Hepatocyte (in vitro differentiated cells): ENCODE data around the gene CAAP1. TPM values are rescaled to one million over a fixed set of nuclear protein-coding genes. Genes with fewer than 3 reads are reported as not detected.
"Not testable (repeated sequence)": the region's sequence is repeated elsewhere in the genome, so short reads cannot be mapped to it uniquely, and the experiment has no call there.

Experiments used
- DNase-seq: peaks from one replicate; pipeline ENCODE4 v3.0.0-alpha.2; 2016; ENCODE audit warnings: low spot score
- H2AFZ ChIP-seq: fragments of 200-600 bp; sonication (generic); 2 replicates; pipeline ENCODE4 v1.6.0; 2016; ENCODE audit warnings: antibody characterized with exemption, mild to moderate bottlenecking
- H3K27ac ChIP-seq: fragments of 200-600 bp; sonication (generic); 2 replicates; pipeline ENCODE4 v1.5.1; 2016; ENCODE audit warnings: mild to moderate bottlenecking
- H3K27me3 ChIP-seq: fragments of 200-600 bp; sonication (generic); 2 replicates; pipeline ENCODE4 v1.6.1; 2016
- H3K36me3 ChIP-seq: fragments of 200-600 bp; sonication (generic); replicated peaks from 2 replicates; pipeline ENCODE4 v1.5.1; 2016; ENCODE audit warnings: low read depth; ENCODE audit not compliant: insufficient read depth
- H3K4me1 ChIP-seq: fragments of 200-600 bp; sonication (generic); 2 replicates; pipeline ENCODE4 v1.5.1; 2016; ENCODE audit warnings: mild to moderate bottlenecking, moderate library complexity; ENCODE audit not compliant: insufficient read depth
- H3K4me2 ChIP-seq: fragments of 200-600 bp; sonication (generic); 2 replicates; pipeline ENCODE4 v1.6.0; 2016
- H3K4me3 ChIP-seq: fragments of 200-600 bp; sonication (generic); 2 replicates; pipeline ENCODE4 v1.5.1; 2016; ENCODE audit warnings: mild to moderate bottlenecking
- H3K79me2 ChIP-seq: fragments of 200-600 bp; sonication (generic); 2 replicates; pipeline ENCODE4 v1.6.0; 2017; ENCODE audit warnings: mild to moderate bottlenecking
- H3K9me2 ChIP-seq: fragments of 200-600 bp; sonication (generic); replicated peaks from 2 replicates; pipeline ENCODE4 v1.6.0; 2017; ENCODE audit warnings: mild to moderate bottlenecking; ENCODE audit not compliant: insufficient read depth
- H3K9me3 ChIP-seq: fragments of 200-600 bp; sonication (generic); 2 replicates; pipeline ENCODE4 v1.5.1; 2016; ENCODE audit warnings: low read depth, mild to moderate bottlenecking
- H4K20me1 ChIP-seq: fragments of 200-600 bp; sonication (generic); 2 replicates; pipeline ENCODE4 v1.6.0; 2016; ENCODE audit warnings: mild to moderate bottlenecking; ENCODE audit not compliant: insufficient read depth, poor library complexity, severe bottlenecking
- CTCF ChIP-seq: fragments of 200-600 bp; sonication (generic); IDR thresholded peaks from 2 replicates; pipeline ENCODE4 v1.5.1; 2016; ENCODE audit warnings: antibody characterized with exemption, mild to moderate bottlenecking; ENCODE audit not compliant: poor library complexity
- EZH2 ChIP-seq: fragments of 200-600 bp; sonication (generic); IDR thresholded peaks from 2 replicates; pipeline ENCODE4 v1.6.1; 2016; ENCODE audit warnings: antibody characterized with exemption, mild to moderate bottlenecking, borderline replicate concordance
- EZH2phosphoT487 ChIP-seq: fragments of 200-600 bp; sonication (generic); IDR thresholded peaks from one replicate; pipeline ENCODE4 v1.6.1; 2018; ENCODE audit warnings: antibody characterized with exemption, mild to moderate bottlenecking, low read depth, moderate library complexity; ENCODE audit not compliant: unreplicated experiment, severe bottlenecking
- WGBS: methylation state at CpG from one replicate; pipeline ENCODE4 v1.1.6; 2016; ENCODE audit warnings: low lambda C conversion rate; ENCODE audit errors: missing lambda C conversion rate; 5-methylcytosine and 5-hydroxymethylcytosine counted together
- polyA plus RNA-seq: library from polyadenylated mRNA; unstranded; fragments of >200 nt; fragmentation: Nextera tagmentation; extraction: Ambion mirVana; gene quantifications from 2 replicates; pipeline ENCODE4 v1.2.1, GENCODE V29; 2016
- total RNA-seq: library from RNA; depleted of rRNA; stranded (reverse); fragments of >200 nt; gene quantifications from 2 replicates; pipeline ENCODE4 v1.2.3, GENCODE V29; 2014

The CAAP1 gene
- total and polyA plus RNA-seq, 2 experiments from 2014 or later, result 21.2 to 39.8 TPM

GRCh38 chr9:26882154-26882553 lies 10.4 kb downstream of the CAAP1 start:
- 97% methylated on average over 3 of the region's 3 CpGs for WGBS
- Histone ChIP-seq H3K27ac (no peak overlapping the region), H3K27me3 (no peaks in the 10 kb centered on the region), H3K9me2 (no peaks in the 10 kb centered on the region), H3K4me1 (no peaks in the 10 kb centered on the region), H3K4me2 (no peak overlapping the region), H3K4me3 (no peak overlapping the region), H3K9me3 (no peaks in the 10 kb centered on the region), H3K36me3 (no peaks in the 10 kb centered on the region), H2AFZ (no peak overlapping the region), H4K20me1 (no peaks in the 10 kb centered on the region), H3K79me2 (peaks cover 28% of the 10 kb centered on the region)
- TF ChIP-seq EZH2 (no peak), CTCF (no peak), EZH2phosphoT487 (no peak)
- no peak for DNase-seq

- Histone ChIP-seq H3K27ac (no peak overlapping the region), H4K20me1 (no peaks in the 10 kb centered on the region), H2AFZ (no peak overlapping the region), H3K79me2 (peaks cover 9% of the 10 kb centered on the region), H3K9me2 (no peaks in the 10 kb centered on the region), H3K27me3 (no peaks in the 10 kb centered on the region), H3K4me1 (no peaks in the 10 kb centered on the region), H3K4me2 (no peak overlapping the region), H3K4me3 (no peak overlapping the region), H3K9me3 (no peaks in the 10 kb centered on the region), H3K36me3 (no peaks in the 10 kb centered on the region)
- TF ChIP-seq EZH2 (no peak), CTCF (no peak), EZH2phosphoT487 (no peak)
- 100% methylated on average over 4 of the region's 4 CpGs for WGBS
- no peak for DNase-seq
Observed at GRCh38 chr9:26880262-26880661, 12.3 kb downstream of the CAAP1 start.

GRCh38 chr9:26875155-26875554 lies 17.4 kb downstream of the CAAP1 start:
- not testable (repeated sequence) for H3K9me3 ChIP-seq, H2AFZ ChIP-seq, H4K20me1 ChIP-seq, H3K4me2 ChIP-seq, H3K79me2 ChIP-seq, H3K36me3 ChIP-seq, H3K27me3 ChIP-seq, H3K4me1 ChIP-seq, H3K9me2 ChIP-seq, H3K4me3 ChIP-seq, H3K27ac ChIP-seq, DNase-seq
- WGBS, result 97% methylated on average over 3 of the region's 3 CpGs

- no peak overlapping the region for H3K4me3 ChIP-seq
- 82% methylated on average over 8 of the region's 8 CpGs for WGBS
- H2AFZ ChIP-seq, result no peak overlapping the region
- no peaks in the 10 kb centered on the region for H3K9me3 ChIP-seq
- no peaks in the 10 kb centered on the region for H3K79me2 ChIP-seq
- H3K27ac ChIP-seq, result peak overlapping the region; percentile 24
- no peaks in the 10 kb centered on the region for H3K4me1 ChIP-seq
- peak; percentile 24 for DNase-seq
- H3K27me3 ChIP-seq, result no peaks in the 10 kb centered on the region
- no peaks in the 10 kb centered on the region for H3K9me2 ChIP-seq
- no peaks in the 10 kb centered on the region for H3K36me3 ChIP-seq
- no peak for TF ChIP-seq EZH2phosphoT487
- TF ChIP-seq CTCF, result no peak
- no peak for TF ChIP-seq EZH2
- no peak overlapping the region for H3K4me2 ChIP-seq
- no peaks in the 10 kb centered on the region for H4K20me1 ChIP-seq
Observed at GRCh38 chr9:26870292-26870691, 22.3 kb downstream of the CAAP1 start.
